H9 (cell line): ENCODE measurements around the gene C15orf61. TPM values are rescaled to one million over a fixed set of nuclear protein-coding genes. Genes with fewer than 3 reads are reported as not detected.

ENCODE experiments used
- DNase-seq: peaks from one replicate; pipeline ENCODE4 v3.0.0-alpha.2; 2017
- H2AFZ ChIP-seq: one replicate; pipeline ENCODE4 v1.6.1; 2013; ENCODE audit warnings: mild to moderate bottlenecking, low read length, control low read depth, moderate library complexity
- H2AK5ac ChIP-seq: 2 replicates; pipeline ENCODE4 v1.6.1; 2013; ENCODE audit warnings: low read length, control low read depth, mixed read lengths; ENCODE audit not compliant: insufficient read length
- H2BK120ac ChIP-seq: one replicate; pipeline ENCODE4 v1.6.1; 2013; ENCODE audit warnings: low read depth, mild to moderate bottlenecking, low read length, control low read depth, inconsistent platforms; ENCODE audit not compliant: poor library complexity, severe bottlenecking
- H2BK12ac ChIP-seq: 2 replicates; pipeline ENCODE4 v1.6.1; 2013; ENCODE audit warnings: low read length, control low read depth, mixed read lengths, low read depth; ENCODE audit not compliant: insufficient read length
- H2BK15ac ChIP-seq: 2 replicates; pipeline ENCODE4 v1.6.1; 2013; ENCODE audit warnings: low read depth, low read length, control low read depth
- H2BK20ac ChIP-seq: one replicate; pipeline ENCODE4 v1.6.1; 2013; ENCODE audit warnings: low read depth, mild to moderate bottlenecking, low read length, control low read depth, inconsistent platforms; ENCODE audit not compliant: poor library complexity, severe bottlenecking
- H2BK5ac ChIP-seq: 2 replicates; pipeline ENCODE4 v1.6.1; 2013; ENCODE audit warnings: low read length, control low read depth, mixed read lengths; ENCODE audit not compliant: insufficient read length
- H3K14ac ChIP-seq: 2 replicates; pipeline ENCODE4 v1.6.1; 2013; ENCODE audit warnings: low read length, control low read depth; ENCODE audit not compliant: insufficient read depth
- H3K18ac ChIP-seq: 2 replicates; pipeline ENCODE4 v1.6.1; 2013; ENCODE audit warnings: low read depth, mild to moderate bottlenecking, mixed read lengths, low read length, control low read depth; ENCODE audit not compliant: insufficient read length
- H3K23ac ChIP-seq: 2 replicates; pipeline ENCODE4 v1.6.1; 2013; ENCODE audit warnings: low read length, control low read depth, mixed read lengths, low read depth; ENCODE audit not compliant: insufficient read length
- H3K23me2 ChIP-seq: 2 replicates; pipeline ENCODE4 v1.6.1; 2013; ENCODE audit warnings: low read depth, mild to moderate bottlenecking, mixed read lengths, low read length, control low read depth; ENCODE audit not compliant: insufficient read length, poor library complexity, severe bottlenecking
- H3K27ac ChIP-seq: 2 replicates; pipeline ENCODE4 v1.5.1; 2013; ENCODE audit warnings: low read length, control low read depth, mixed read lengths, low read depth; ENCODE audit not compliant: insufficient read length
- H3K27me3 ChIP-seq: 2 replicates; pipeline ENCODE4 v1.6.1; 2013; ENCODE audit warnings: low read length, control low read depth, inconsistent platforms; ENCODE audit not compliant: insufficient read depth
- H3K4ac ChIP-seq: 2 replicates; pipeline ENCODE4 v1.6.1; 2013; ENCODE audit warnings: low read depth, mild to moderate bottlenecking, control low read depth, inconsistent platforms, low read length, moderate library complexity
- H3K4me1 ChIP-seq: 2 replicates; pipeline ENCODE4 v1.6.1; 2013; ENCODE audit warnings: low read length, control low read depth, inconsistent platforms; ENCODE audit not compliant: insufficient read depth
- H3K4me2 ChIP-seq: 2 replicates; pipeline ENCODE4 v1.6.1; 2013; ENCODE audit warnings: low read length, control low read depth, mixed read lengths; ENCODE audit not compliant: insufficient read length, insufficient read depth
- H3K56ac ChIP-seq: 2 replicates; pipeline ENCODE4 v1.6.1; 2013; ENCODE audit warnings: low read depth, mild to moderate bottlenecking, mixed read lengths, low read length, control low read depth; ENCODE audit not compliant: insufficient read length
- H3K79me1 ChIP-seq: 2 replicates; pipeline ENCODE4 v1.6.1; 2013; ENCODE audit warnings: low read depth, mild to moderate bottlenecking, moderate library complexity, low read length, control low read depth, inconsistent platforms; ENCODE audit not compliant: insufficient read depth, poor library complexity, severe bottlenecking
- H3K79me2 ChIP-seq: 2 replicates; pipeline ENCODE4 v1.6.1; 2013; ENCODE audit warnings: low read length, control low read depth, inconsistent platforms; ENCODE audit not compliant: insufficient read depth
- H3K9ac ChIP-seq: 2 replicates; pipeline ENCODE4 v1.6.1; 2013; ENCODE audit warnings: low read length, control low read depth, mixed read lengths; ENCODE audit not compliant: insufficient read length; ENCODE audit errors: extremely low read depth
- H3K9me3 ChIP-seq: one replicate; pipeline ENCODE4 v1.6.1; 2013; ENCODE audit warnings: low read depth, low read length, inconsistent platforms; ENCODE audit not compliant: control insufficient read depth
- H3T11ph ChIP-seq: one replicate; pipeline ENCODE4 v1.6.1; 2013; ENCODE audit warnings: mild to moderate bottlenecking, low read length, control low read depth, inconsistent platforms
- H4K20me1 ChIP-seq: one replicate; pipeline ENCODE4 v1.6.1; 2013; ENCODE audit not compliant: control insufficient read depth, insufficient read length, insufficient read depth
- H4K5ac ChIP-seq: 2 replicates; pipeline ENCODE4 v1.6.1; 2013; ENCODE audit warnings: low read depth, mild to moderate bottlenecking, mixed read lengths, low read length, control low read depth; ENCODE audit not compliant: insufficient read length
- H4K8ac ChIP-seq: replicated peaks from 2 replicates; pipeline ENCODE4 v1.6.1; 2013; ENCODE audit warnings: low read length, control low read depth, mixed read lengths, low read depth; ENCODE audit not compliant: insufficient read length
- H4K91ac ChIP-seq: 2 replicates; pipeline ENCODE4 v1.6.1; 2013; ENCODE audit warnings: low read depth, mild to moderate bottlenecking, moderate library complexity, mixed read lengths, low read length, control low read depth; ENCODE audit not compliant: insufficient read length
- H3K27ac Mint-ChIP-seq, 3 experiments: 2 replicates in 2 of 3; 3 replicates in 1 of 3; pipeline ENCODE4 v1.8.0; 2020 to 2021; ENCODE audit warnings: mixed read lengths in 3 of 3, mild to moderate bottlenecking in 1 of 3, moderate library complexity in 1 of 3
- H3K27me3 Mint-ChIP-seq: 2 replicates; pipeline ENCODE4 v1.8.0; 2021; ENCODE audit warnings: low read depth, mild to moderate bottlenecking, moderate library complexity, mixed read lengths
- H3K36me3 Mint-ChIP-seq, 3 experiments: 2 replicates in 2 of 3; 3 replicates in 1 of 3; pipeline ENCODE4 v1.8.0; 2020 to 2021; ENCODE audit warnings: low read depth in 3 of 3, mixed read lengths in 3 of 3; ENCODE audit not compliant: insufficient read depth in 1 of 3
- H3K4me1 Mint-ChIP-seq, 2 experiments: 2 replicates each; pipeline ENCODE4 v1.8.0; 2020; ENCODE audit warnings: mixed read lengths in 2 of 2
- H3K4me3 Mint-ChIP-seq, 2 experiments: 2 replicates in 1 of 2; 3 replicates in 1 of 2; pipeline ENCODE4 v1.8.0; 2020 to 2021; ENCODE audit warnings: mild to moderate bottlenecking in 2 of 2, mixed read lengths in 2 of 2, moderate library complexity in 1 of 2
- H3K9me3 Mint-ChIP-seq, 2 experiments: 2 replicates in 1 of 2; 3 replicates in 1 of 2; pipeline ENCODE4 v1.8.0; 2020; ENCODE audit warnings: mild to moderate bottlenecking in 2 of 2, mixed read lengths in 2 of 2, moderate library complexity in 1 of 2
- CTCF ChIP-seq: fragments of 200-600 bp; sonication (generic); conservative IDR thresholded peaks from 3 replicates; pipeline ENCODE4 v1.8.0; 2021; ENCODE audit warnings: antibody characterized with exemption, mild to moderate bottlenecking
- WGBS: extraction: QIAGEN DNeasy Blood & Tissue Kit; methylation state at CpG from one replicate; pipeline ENCODE4 v1.1.7; 2013; ENCODE audit warnings: missing lambda C conversion rate, low lambda C conversion rate, mixed read lengths; ENCODE audit not compliant: insufficient read length; ENCODE audit errors: extremely low coverage; 5-methylcytosine and 5-hydroxymethylcytosine counted together
- total RNA-seq: library from RNA; stranded (reverse); gene quantifications from 2 replicates; pipeline ENCODE4 v1.2.1, GENCODE V29; 2021

The C15orf61 gene
- total RNA-seq, 1 experiment from 2014 or later, result 2.6 TPM

GRCh38 chr15:67479781-67480505 lies 41.0 kb upstream of the C15orf61 start:
- H3K23ac ChIP-seq, result no peak overlapping the region
- H3K79me1 ChIP-seq, result no peaks in the 10 kb centered on the region
- H4K20me1 ChIP-seq, result no peaks in the 10 kb centered on the region
- H3K4me1 ChIP-seq, result peaks cover 5% of the 10 kb centered on the region; the same call in 1 of the 2 replicates
- no peak overlapping the region for H2BK5ac ChIP-seq
- Mint-ChIP-seq H3K9me3 (0 out of 5 replicates have a peak, but pooled peaks cover 0 to 3% of the 10 kb centered on the region in 2 experiments), H3K4me1 (peaks cover 0 to 3% of the 10 kb centered on the region in 2 experiments; a peak in 1 of 4 replicates), H3K4me3 (no peak overlapping the region), H3K27ac (no peak overlapping the region), H3K27me3 (peaks cover 3% of the 10 kb centered on the region), H3K36me3 (no peaks in the 10 kb centered on the region)
- H3K56ac ChIP-seq, result no peak overlapping the region
- H2BK20ac ChIP-seq, result no peak overlapping the region
- no peak overlapping the region for H3K9ac ChIP-seq
- H3K23me2 ChIP-seq, result no peaks in the 10 kb centered on the region
- no peak overlapping the region for H4K5ac ChIP-seq
- no peak overlapping the region for H4K91ac ChIP-seq
- no peak for TF ChIP-seq CTCF
- H2BK15ac ChIP-seq, result no peak overlapping the region
- no peak overlapping the region for H3T11ph ChIP-seq
- no peak overlapping the region for H2BK120ac ChIP-seq
- H2BK12ac ChIP-seq, result no peak overlapping the region
- H3K9me3 ChIP-seq, result no peaks in the 10 kb centered on the region
- no peak overlapping the region for H3K4ac ChIP-seq
- H4K8ac ChIP-seq, result no peak overlapping the region
- no peaks in the 10 kb centered on the region for H3K27me3 ChIP-seq
- no peak overlapping the region for H3K14ac ChIP-seq
- H2AFZ ChIP-seq, result no peak overlapping the region
- no CpG with 5 or more reads among the region's 5 CpGs for WGBS
- no peak for DNase-seq
- H3K27ac ChIP-seq, result no peak overlapping the region
- H3K79me2 ChIP-seq, result no peaks in the 10 kb centered on the region
- H3K4me2 ChIP-seq, result no peak overlapping the region
- H2AK5ac ChIP-seq, result no peak overlapping the region
- H3K18ac ChIP-seq, result no peak overlapping the region
